Measurements from ENCODE around the gene CFHR1.

DNA sequence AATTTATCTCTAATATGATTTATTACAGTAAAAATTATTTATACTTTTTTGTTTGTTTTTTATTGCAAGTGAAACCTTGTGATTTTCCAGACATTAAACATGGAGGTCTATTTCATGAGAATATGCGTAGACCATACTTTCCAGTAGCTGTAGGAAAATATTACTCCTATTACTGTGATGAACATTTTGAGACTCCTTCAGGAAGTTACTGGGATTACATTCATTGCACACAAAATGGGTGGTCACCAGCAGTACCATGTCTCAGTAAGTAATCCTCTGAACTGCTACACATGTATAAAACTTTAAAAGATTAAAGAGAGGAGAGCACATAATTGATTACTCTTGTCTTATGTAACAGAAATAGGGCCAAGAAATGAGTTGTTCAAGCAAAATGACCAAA is 40.4 kb upstream of the CFHR1 start:
- TF ChIP-seq, protein P1, sequence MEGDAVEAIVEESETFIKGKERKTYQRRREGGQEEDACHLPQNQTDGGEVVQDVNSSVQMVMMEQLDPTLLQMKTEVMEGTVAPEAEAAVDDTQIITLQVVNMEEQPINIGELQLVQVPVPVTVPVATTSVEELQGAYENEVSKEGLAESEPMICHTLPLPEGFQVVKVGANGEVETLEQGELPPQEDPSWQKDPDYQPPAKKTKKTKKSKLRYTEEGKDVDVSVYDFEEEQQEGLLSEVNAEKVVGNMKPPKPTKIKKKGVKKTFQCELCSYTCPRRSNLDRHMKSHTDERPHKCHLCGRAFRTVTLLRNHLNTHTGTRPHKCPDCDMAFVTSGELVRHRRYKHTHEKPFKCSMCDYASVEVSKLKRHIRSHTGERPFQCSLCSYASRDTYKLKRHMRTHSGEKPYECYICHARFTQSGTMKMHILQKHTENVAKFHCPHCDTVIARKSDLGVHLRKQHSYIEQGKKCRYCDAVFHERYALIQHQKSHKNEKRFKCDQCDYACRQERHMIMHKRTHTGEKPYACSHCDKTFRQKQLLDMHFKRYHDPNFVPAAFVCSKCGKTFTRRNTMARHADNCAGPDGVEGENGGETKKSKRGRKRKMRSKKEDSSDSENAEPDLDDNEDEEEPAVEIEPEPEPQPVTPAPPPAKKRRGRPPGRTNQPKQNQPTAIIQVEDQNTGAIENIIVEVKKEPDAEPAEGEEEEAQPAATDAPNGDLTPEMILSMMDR (IDR thresholded peaks at IDR 0.05; ENCODE audit: insufficient read depth, low read length, poor library complexity, severe bottlenecking) = no peak
- TF ChIP-seq EZH2phosphoT487 (conservative IDR thresholded peaks at IDR 0.05; ENCODE audit: low read length) = no peak

Measured in SU-DHL-6 (cell line).